B cell (primary cell): ENCODE measurements around the gene PIAS4. TPM values are rescaled to one million over a fixed set of nuclear protein-coding genes. Genes with fewer than 3 reads are reported as not detected.

Source experiments
- ATAC-seq: fragments of 200-7000 bp; cut with Tn5 transposase; one replicate; pipeline ENCODE4 v1.10.0; 2021; ENCODE audit warnings: low read depth, mild to moderate bottlenecking, moderate number of reproducible peaks, moderate library complexity
- CTCF ChIA-PET: fragments of 350-600 bp; sonication (Branson Sonifier 250); formaldehyde crosslinking; loops from one replicate; lab custom pipeline; 2021; ENCODE audit warnings: antibody characterized with exemption, inconsistent platforms; lab: Charles Lee
- POLR2A ChIA-PET: fragments of 350-600 bp; sonication (Branson Sonifier 250); formaldehyde crosslinking; loops from one replicate; lab custom pipeline; 2021; ENCODE audit warnings: antibody characterized with exemption; lab: Charles Lee
- DNase-seq: peaks from one replicate; pipeline ENCODE4 v3.0.0; 2013
- H2AFZ ChIP-seq: 2 replicates; pipeline ENCODE4 v1.6.1; 2012; ENCODE audit warnings: mild to moderate bottlenecking, low read depth, low read length; ENCODE audit not compliant: insufficient read depth, poor library complexity, severe bottlenecking
- H3K27ac ChIP-seq, 2 donors: 1 replicate in 1 of 2; 2 replicates in 1 of 2; pipeline ENCODE4 v1.5.1; 2012 to 2013; ENCODE audit warnings: low read length in 2 of 2, mild to moderate bottlenecking in 2 of 2, moderate library complexity in 1 of 2
- H3K27me3 ChIP-seq, 4 experiments: fragments of 200-600 bp in 1 of 4; sonication (generic) in 1 of 4; replicated peaks in 1 of 4; 1 replicate in 2 of 4; 2 replicates in 2 of 4; pipeline versions ENCODE4 v1.6.1 to v1.7.0; 2013 to 2016; ENCODE audit warnings: low read length in 3 of 4, mild to moderate bottlenecking in 2 of 4, mixed read lengths in 1 of 4, moderate library complexity in 1 of 4; ENCODE audit not compliant: insufficient read depth in 4 of 4, control insufficient read depth in 3 of 4; ENCODE audit errors: control extremely low read depth in 1 of 4
- H3K36me3 ChIP-seq, 2 experiments: replicated peaks in 1 of 2; 1 replicate in 1 of 2; 2 replicates in 1 of 2; pipeline versions ENCODE4 v1.6.1 to v1.7.1; 2013; ENCODE audit warnings: low read length in 1 of 2; ENCODE audit not compliant: insufficient read depth in 2 of 2, control insufficient read depth in 1 of 2; ENCODE audit errors: control extremely low read depth in 1 of 2, extremely low read depth in 1 of 2
- H3K4me1 ChIP-seq, 2 donors: fragments of 200-600 bp in 1 of 2; sonication (generic) in 1 of 2; 1 replicate in 1 of 2; 2 replicates in 1 of 2; pipeline versions ENCODE4 v1.5.1 to v1.6.1; 2013 to 2017; ENCODE audit warnings: low read length in 2 of 2; ENCODE audit not compliant: control insufficient read depth in 2 of 2, insufficient read depth in 2 of 2
- H3K4me2 ChIP-seq: replicated peaks from 2 replicates; pipeline ENCODE3; 2012; ENCODE audit warnings: mild to moderate bottlenecking, low read depth, low read length; ENCODE audit not compliant: poor library complexity, severe bottlenecking
- H3K4me3 ChIP-seq, 5 experiments: fragments of 200-600 bp in 1 of 5; sonication (generic) in 1 of 5; 1 replicate in 3 of 5; 2 replicates in 2 of 5; pipeline versions ENCODE4 v1.5.1 to v1.7.0; 2011 to 2016; ENCODE audit warnings: low read length in 4 of 5, mild to moderate bottlenecking in 4 of 5, low read depth in 2 of 5, control low read depth in 1 of 5, moderate library complexity in 1 of 5; ENCODE audit not compliant: insufficient read depth in 1 of 5; ENCODE audit errors: control extremely low read depth in 1 of 5, extremely low read depth in 1 of 5
- H3K79me2 ChIP-seq: fragments of 200-600 bp; sonication (generic); one replicate; pipeline ENCODE4 v1.6.0; 2016; ENCODE audit warnings: low read length; ENCODE audit not compliant: control insufficient read depth, insufficient read depth
- H3K9ac ChIP-seq: fragments of 200-600 bp; sonication (generic); 2 replicates; pipeline ENCODE4 v1.6.1; 2017; ENCODE audit warnings: mild to moderate bottlenecking, low read length, moderate library complexity
- H3K9me3 ChIP-seq, 3 donors: one replicate each; pipeline versions ENCODE4 v1.6.1 to v1.7.1; 2013; ENCODE audit warnings: low read length in 2 of 3; ENCODE audit not compliant: control insufficient read depth in 2 of 3, insufficient read depth in 1 of 3; ENCODE audit errors: control extremely low read depth in 1 of 3
- H4K20me1 ChIP-seq: 2 replicates; pipeline ENCODE4 v1.6.0; 2012; ENCODE audit warnings: mild to moderate bottlenecking, low read length; ENCODE audit not compliant: insufficient read depth, control insufficient read depth, poor library complexity, severe bottlenecking
- H3K27ac Mint-ChIP-seq: one replicate; pipeline ENCODE4 v1.8.0; 2021; ENCODE audit warnings: mixed read lengths
- H3K27me3 Mint-ChIP-seq: one replicate; pipeline ENCODE4 v1.8.0; 2021; ENCODE audit warnings: mixed read lengths
- H3K4me1 Mint-ChIP-seq: one replicate; pipeline ENCODE4 v1.8.0; 2021; ENCODE audit warnings: mixed read lengths
- H3K4me3 Mint-ChIP-seq: one replicate; pipeline ENCODE4 v1.8.0; 2021; ENCODE audit warnings: mixed read lengths
- H3K9me3 Mint-ChIP-seq: one replicate; pipeline ENCODE4 v1.8.0; 2022; ENCODE audit warnings: mixed read lengths; ENCODE audit not compliant: insufficient read depth
- CTCF ChIP-seq: fragments of 200-600 bp; IDR thresholded peaks from one replicate; pipeline ENCODE4 v1.8.0; 2022; ENCODE audit warnings: antibody characterized with exemption, mild to moderate bottlenecking
- EZH2 ChIP-seq: IDR thresholded peaks from 2 replicates; pipeline ENCODE4 v1.6.1; 2012; ENCODE audit warnings: borderline replicate concordance, low read depth, mild to moderate bottlenecking, moderate library complexity, low read length; ENCODE audit not compliant: insufficient read depth, poor library complexity, severe bottlenecking
- WGBS: methylation state at CpG from one replicate; pipeline ENCODE4 v1.1.5; 2013; ENCODE audit warnings: missing lambda C conversion rate; ENCODE audit not compliant: insufficient coverage; 5-methylcytosine and 5-hydroxymethylcytosine counted together
- intact Hi-C: fragments of 100-400 bp; cut with micrococcal nuclease; formaldehyde crosslinking; loops from one replicate; pipeline ENCODE4 v1.10.0; 2022
- polyA plus RNA-seq: library from polyadenylated mRNA; depleted of rRNA; stranded (reverse); fragments of >200 nt; gene quantifications from 2 replicates; pipeline ENCODE4 v1.2.3, GENCODE V29; 2012
- total RNA-seq, 2 donors: library from RNA; stranded (reverse); fragments of 120-200 nt in 1 of 2; gene quantifications; 1 replicate in 1 of 2; 2 replicates in 1 of 2; pipeline versions ENCODE4 v1.2.3 to v1.2.4, GENCODE V29; 2013 to 2022

The PIAS4 gene
- total and polyA plus RNA-seq, 2 donors (not counting 1 experiment from before 2014, with no cell fraction given): 13.7 to 56.8 TPM

- no peaks in the 10 kb centered on the region for H3K27me3 ChIP-seq
- TF ChIP-seq EZH2: no peak
- TF ChIP-seq CTCF: no peak
- H3K79me2 ChIP-seq: peaks cover 43% of the 10 kb centered on the region
- H3K4me2 ChIP-seq: peak overlapping the region; percentile 76
- H3K4me3 ChIP-seq: peak overlapping the region; percentile 66 to 93 (median 75)
- Mint-ChIP-seq H3K4me1 (peaks cover 65% of the 10 kb centered on the region), H3K27me3 (no peaks in the 10 kb centered on the region), H3K9me3 (no peaks in the 10 kb centered on the region), H3K27ac (peak overlapping the region; percentile 97), H3K4me3 (peak overlapping the region; percentile 98)
- H4K20me1 ChIP-seq: peaks cover 45% of the 10 kb centered on the region
- H3K9me3 ChIP-seq: peaks cover 0 to 7% (median 0%) of the 10 kb centered on the region in 3 donors
- H3K36me3 ChIP-seq: peaks cover 0 to 37% of the 10 kb centered on the region in 2 experiments
- peak overlapping the region; percentile 80 for H3K9ac ChIP-seq
- ATAC-seq (no peak), DNase-seq (no peak)
- WGBS: 0% methylated on average over 5 of the region's 19 CpGs
- peaks cover 40 to 61% of the 10 kb centered on the region in 2 donors for H3K4me1 ChIP-seq
- intact Hi-C loops: loop anchor here (1.0 to 5.0 kb wide), 10 partner anchors 15 to 487 kb away; partner anchors contain the start of genes APBA3, DAPK3, HDGFL2 and MAP2K2
- CTCF ChIA-PET: interaction anchor here (0.6 to 3.0 kb wide), 24 partner anchors 11 to 806 kb away, joined by 3 to 45 read pairs (median 3); partner anchors contain the start of genes DAPK3, FEM1A, MRPL54 and PIAS4
- peak overlapping the region; percentile 34 for H2AFZ ChIP-seq
- POLR2A ChIA-PET: interaction anchor here (0.5 to 2.7 kb wide), 14 partner anchors 10 to 1900 kb away, joined by 3 to 20 read pairs (median 6); partner anchors contain the start of genes DAPK3, MRPL54, PIAS4 and YJU2
- H3K27ac ChIP-seq: peak overlapping the region; percentile 63 to 67
These were observed 21.8 kb upstream of the PIAS4 start for GRCh38 chr19:3985643-3986259.
